GM23248 (cell line): ENCODE measurements around the gene PDIK1L.

Experiments
- EZH2 ChIP-seq: fragments of 200-600 bp; sonication (generic); IDR thresholded peaks from 2 replicates; pipeline ENCODE4 v1.6.1; 2018; ENCODE audit warnings: antibody characterized with exemption, mild to moderate bottlenecking; ENCODE audit not compliant: insufficient read depth, poor library complexity, severe bottlenecking
- EZH2phosphoT487 ChIP-seq: fragments of 200-600 bp; sonication (generic); IDR thresholded peaks from 2 replicates; pipeline ENCODE4 v1.6.1; 2018; ENCODE audit warnings: antibody characterized with exemption, moderate library complexity, mild to moderate bottlenecking, low read depth; ENCODE audit not compliant: insufficient read depth

- no peak for TF ChIP-seq EZH2
- TF ChIP-seq EZH2phosphoT487, result no peak
These were observed 21.2 kb downstream of the PDIK1L start for GRCh38 chr1:26132834-26133167.
